ENCODE measurements around the gene DCXR.

- TF ChIP-seq GATA3 (IDR thresholded peaks at IDR 0.05; ENCODE audit: low read depth, low read length) (no peak), GATA2 (IDR thresholded peaks at IDR 0.05; ENCODE audit: low read depth, low read length) (no peak)
Observed at GRCh38 chr17:81991684-81992305, 45.7 kb downstream of the DCXR start.
